ENCODE measurements around the gene MICB.

DNA sequence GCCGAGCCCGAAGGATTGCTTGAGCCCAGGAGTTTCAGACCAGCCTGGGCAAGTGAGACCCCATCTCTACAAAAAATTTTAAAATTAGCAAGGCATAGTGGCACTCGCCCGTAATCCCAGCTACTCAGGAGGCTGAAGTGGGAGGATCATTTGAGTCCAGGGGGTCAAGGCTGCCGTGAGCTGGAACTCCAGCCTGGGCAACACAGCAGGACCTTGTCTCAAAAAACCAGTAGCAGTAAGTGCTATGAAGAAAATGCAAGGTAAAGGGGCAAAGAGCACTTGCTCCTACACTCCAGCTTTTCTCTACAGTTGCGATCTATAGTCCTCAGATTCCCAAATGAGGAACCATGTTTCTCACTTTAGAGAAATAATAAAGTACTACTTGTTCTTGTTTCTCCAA lies 45.7 kb downstream of the MICB start:
- TF ChIP-seq POLR2AphosphoS5 (IDR thresholded peaks at IDR 0.05; ENCODE audit: borderline replicate concordance, low read depth, low read length) (no peak), EZH2 (IDR thresholded peaks at IDR 0.05) (no peak)
